Glutamatergic neuron (in vitro differentiated cells): ENCODE data around the gene PLSCR4. TPM values are rescaled to one million over a fixed set of nuclear protein-coding genes. Genes with fewer than 3 reads are reported as not detected.
"Not testable (repeated sequence)": the region's sequence is repeated elsewhere in the genome, so short reads cannot be mapped to it uniquely, and the experiment has no call there.

Experiments used
- DNase-seq: peaks from one replicate; pipeline ENCODE4 v3.0.0; 2022
- H3K27ac Mint-ChIP-seq: one replicate; pipeline ENCODE4 v1.8.0; 2020; ENCODE audit warnings: mild to moderate bottlenecking, mixed read lengths, inconsistent platforms; ENCODE audit not compliant: unreplicated experiment
- H3K27me3 Mint-ChIP-seq: one replicate; pipeline ENCODE4 v1.8.0; 2020; ENCODE audit warnings: mild to moderate bottlenecking, moderate library complexity, mixed read lengths, inconsistent platforms; ENCODE audit not compliant: unreplicated experiment
- H3K36me3 Mint-ChIP-seq: one replicate; pipeline ENCODE4 v1.8.0; 2020; ENCODE audit warnings: mild to moderate bottlenecking, mixed read lengths, inconsistent platforms; ENCODE audit not compliant: unreplicated experiment
- H3K4me1 Mint-ChIP-seq: one replicate; pipeline ENCODE4 v1.8.0; 2020; ENCODE audit warnings: mild to moderate bottlenecking, low read depth, mixed read lengths, inconsistent platforms; ENCODE audit not compliant: unreplicated experiment
- H3K4me3 Mint-ChIP-seq: one replicate; pipeline ENCODE4 v1.8.0; 2020; ENCODE audit warnings: mild to moderate bottlenecking, mixed read lengths, inconsistent platforms; ENCODE audit not compliant: unreplicated experiment
- H3K9me3 Mint-ChIP-seq: one replicate; pipeline ENCODE4 v1.8.0; 2020; ENCODE audit warnings: mild to moderate bottlenecking, moderate library complexity, mixed read lengths, inconsistent platforms; ENCODE audit not compliant: unreplicated experiment
- CTCF ChIP-seq: fragments of 200-600 bp; sonication (generic); IDR thresholded peaks from one replicate; pipeline ENCODE4 v1.5.0; 2021; ENCODE audit not compliant: partially characterized antibody, unreplicated experiment
- total RNA-seq: library from RNA; stranded (reverse); fragmentation: NEBNext Ultra II Directional; extraction: Animal tissue kit (Norgen Biotek cat#: 25700); gene quantifications from one replicate; pipeline ENCODE4 v1.2.1, GENCODE V29; 2021; ENCODE audit not compliant: unreplicated experiment

Gene PLSCR4
- total RNA-seq, 1 donor from 2014 or later: not detected

DNA sequence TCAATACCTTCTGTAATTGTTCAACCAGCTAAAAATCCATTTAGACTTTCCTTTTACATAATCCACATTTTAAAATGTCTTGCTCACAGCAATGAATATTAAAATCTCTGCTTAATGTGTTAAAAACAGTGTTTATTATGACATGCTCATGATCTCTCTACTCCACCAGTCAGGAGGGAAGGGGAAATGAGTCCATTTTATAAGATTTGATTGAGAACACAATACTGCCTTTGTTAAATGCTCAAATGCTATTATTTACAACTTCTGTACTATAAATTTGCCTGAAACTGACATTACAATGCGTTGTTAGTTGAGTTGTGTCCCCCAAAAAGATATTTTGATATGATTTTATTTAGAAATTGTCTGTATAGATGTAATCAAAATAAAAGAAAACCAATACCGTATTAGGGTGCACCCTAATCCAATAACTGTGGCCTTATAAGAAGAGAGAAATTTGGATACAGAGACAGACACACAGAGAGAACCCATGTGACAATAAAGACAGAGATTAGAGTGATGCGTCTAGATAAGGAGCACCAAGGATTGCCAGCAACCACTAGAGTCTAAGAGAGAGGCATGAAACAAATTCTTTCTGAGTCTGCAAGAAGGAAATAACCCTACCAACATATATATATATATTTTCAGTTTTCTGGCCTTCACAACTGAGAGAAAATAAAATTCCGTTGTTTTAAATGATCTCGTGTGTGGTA is 9.1 kb upstream of the PLSCR4 start:
- H3K4me3 Mint-ChIP-seq: no peak overlapping the region
- TF ChIP-seq CTCF: no peak
- H3K4me1 Mint-ChIP-seq: no peaks in the 10 kb centered on the region
- no peak for DNase-seq
- H3K36me3 Mint-ChIP-seq: no peaks in the 10 kb centered on the region
- no peak overlapping the region for H3K27ac Mint-ChIP-seq
- H3K27me3 Mint-ChIP-seq: no peaks in the 10 kb centered on the region
- no peaks in the 10 kb centered on the region for H3K9me3 Mint-ChIP-seq

DNA sequence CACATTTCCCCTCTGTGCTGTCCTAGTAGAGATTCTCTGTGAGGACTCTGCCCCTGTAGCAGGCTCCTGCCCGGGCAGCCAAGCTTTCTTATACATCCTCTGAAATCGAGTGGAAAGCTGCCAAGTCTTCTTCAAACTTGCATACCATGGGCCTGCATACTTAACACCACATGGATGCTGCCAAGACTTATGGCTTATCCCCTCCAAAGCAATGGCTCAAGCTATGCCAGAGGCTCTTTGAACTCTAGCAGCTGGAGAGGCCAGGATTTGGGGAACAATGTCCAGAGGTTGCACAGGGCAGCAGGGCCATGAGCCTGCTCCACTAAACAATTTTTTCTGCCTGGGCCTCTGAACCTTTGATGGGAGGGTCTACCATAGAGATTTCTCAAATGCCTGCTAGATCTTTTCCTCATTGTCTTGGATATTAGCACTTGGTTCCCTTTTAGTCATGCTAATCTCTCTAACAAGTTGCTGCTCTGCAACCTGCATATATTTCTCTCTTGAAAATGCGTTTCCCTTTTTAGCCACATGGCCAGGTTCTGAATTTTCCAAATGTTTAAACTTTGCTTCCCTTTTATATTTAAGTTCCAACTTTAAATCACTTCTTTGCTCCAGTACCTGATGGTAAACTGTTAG is 6.1 kb upstream of the PLSCR4 start:
- DNase-seq: no peak
- H3K27me3 Mint-ChIP-seq: no peaks in the 10 kb centered on the region
- no peak overlapping the region for H3K27ac Mint-ChIP-seq
- H3K4me1 Mint-ChIP-seq: no peaks in the 10 kb centered on the region
- TF ChIP-seq CTCF: no peak
- peaks cover 7% of the 10 kb centered on the region for H3K36me3 Mint-ChIP-seq
- H3K9me3 Mint-ChIP-seq: no peaks in the 10 kb centered on the region
- H3K4me3 Mint-ChIP-seq: no peak overlapping the region

GRCh38 chr3:146252445-146252844 is 1.5 kb upstream of the PLSCR4 start:
- H3K36me3 Mint-ChIP-seq, H3K4me3 Mint-ChIP-seq, DNase-seq, H3K27me3 Mint-ChIP-seq, H3K4me1 Mint-ChIP-seq, H3K9me3 Mint-ChIP-seq, H3K27ac Mint-ChIP-seq: not testable (repeated sequence)

GRCh38 chr3:146249921-146250320 is 984 bp downstream of the PLSCR4 start:
- TF ChIP-seq CTCF: no peak
- H3K36me3 Mint-ChIP-seq: peaks cover 7% of the 10 kb centered on the region
- no peak overlapping the region for H3K27ac Mint-ChIP-seq
- H3K9me3 Mint-ChIP-seq: peaks cover 3% of the 10 kb centered on the region
- H3K4me3 Mint-ChIP-seq: peak overlapping the region; percentile 84
- no peaks in the 10 kb centered on the region for H3K4me1 Mint-ChIP-seq
- DNase-seq: no peak
- H3K27me3 Mint-ChIP-seq: no peaks in the 10 kb centered on the region

DNA sequence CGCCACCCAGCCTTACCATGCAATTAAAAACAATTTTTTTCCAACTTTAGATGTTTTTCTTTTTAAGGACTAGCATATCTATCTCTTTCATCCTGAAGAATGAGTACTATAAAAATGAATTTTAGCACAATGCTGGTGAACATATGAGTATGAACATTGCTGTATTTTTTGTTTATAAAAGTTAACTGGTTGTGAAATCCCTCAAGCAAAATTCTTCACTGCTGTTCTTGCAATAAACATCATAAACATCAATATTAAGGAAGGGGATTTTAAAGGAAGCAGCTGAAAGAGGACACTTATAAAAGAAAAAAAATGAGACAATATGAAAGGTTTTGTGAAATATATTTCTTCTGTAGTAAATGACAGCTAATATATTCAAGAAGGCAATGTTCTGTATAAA is 3.0 kb downstream of the PLSCR4 start:
- peaks cover 7% of the 10 kb centered on the region for H3K36me3 Mint-ChIP-seq
- no peak overlapping the region for H3K27ac Mint-ChIP-seq
- H3K4me3 Mint-ChIP-seq: no peak overlapping the region
- no peaks in the 10 kb centered on the region for H3K4me1 Mint-ChIP-seq
- peaks cover 3% of the 10 kb centered on the region for H3K9me3 Mint-ChIP-seq
- no peak for TF ChIP-seq CTCF
- no peaks in the 10 kb centered on the region for H3K27me3 Mint-ChIP-seq
- no peak for DNase-seq
